Parathyroid adenoma (tissue), 2 donors: ENCODE measurements around the gene CFAP46.

Experiments
- H2AFZ ChIP-seq: fragments of 300-600 bp; sonication (generic); one replicate; pipeline ENCODE4 v1.7.0; 2017; ENCODE audit warnings: antibody characterized with exemption, mild to moderate bottlenecking
- H3K27ac ChIP-seq: fragments of 300-600 bp; sonication (generic); one replicate; pipeline ENCODE4 v1.7.0; 2017
- H3K27me3 ChIP-seq: fragments of 300-600 bp; sonication (generic); one replicate; pipeline ENCODE4 v1.7.0; 2017; ENCODE audit warnings: low read length; ENCODE audit not compliant: control insufficient read depth, insufficient read depth
- H3K36me3 ChIP-seq: fragments of 300-600 bp; sonication (generic); one replicate; pipeline ENCODE4 v1.7.0; 2017; ENCODE audit warnings: low read length; ENCODE audit not compliant: control insufficient read depth, insufficient read depth
- H3K4me1 ChIP-seq: fragments of 300-600 bp; sonication (generic); one replicate; pipeline ENCODE4 v1.7.0; 2017; ENCODE audit warnings: control low read depth
- H3K4me2 ChIP-seq: fragments of 300-600 bp; sonication (generic); one replicate; pipeline ENCODE4 v1.7.0; 2017; ENCODE audit warnings: low read length
- H3K4me3 ChIP-seq: fragments of 300-600 bp; sonication (generic); one replicate; pipeline ENCODE4 v1.7.0; 2017; ENCODE audit warnings: low read depth, low read length
- H3K79me2 ChIP-seq: fragments of 300-600 bp; sonication (generic); one replicate; pipeline ENCODE4 v1.7.0; 2017; ENCODE audit warnings: control low read depth
- H3K9ac ChIP-seq: fragments of 300-600 bp; sonication (generic); one replicate; pipeline ENCODE4 v1.7.0; 2017; ENCODE audit warnings: mild to moderate bottlenecking
- H3K9me3 ChIP-seq: fragments of 300-600 bp; sonication (generic); one replicate; pipeline ENCODE4 v1.7.0; 2017; ENCODE audit warnings: low read length; ENCODE audit not compliant: control insufficient read depth
- TF ChIP-seq, protein P1 (sequence below): fragments of 300-600 bp; sonication (generic); IDR thresholded peaks from one replicate; pipeline ENCODE4 v1.7.0; 2017; ENCODE audit warnings: antibody characterized with exemption, mild to moderate bottlenecking
- donor health status: primary hyperparathyroidism.

CFAP46 gene

GRCh38 chr10:132837905-132838304 is 104.5 kb downstream of the CFAP46 start:
- no peak overlapping the region for H3K4me2 ChIP-seq
- TF ChIP-seq, protein P1, sequence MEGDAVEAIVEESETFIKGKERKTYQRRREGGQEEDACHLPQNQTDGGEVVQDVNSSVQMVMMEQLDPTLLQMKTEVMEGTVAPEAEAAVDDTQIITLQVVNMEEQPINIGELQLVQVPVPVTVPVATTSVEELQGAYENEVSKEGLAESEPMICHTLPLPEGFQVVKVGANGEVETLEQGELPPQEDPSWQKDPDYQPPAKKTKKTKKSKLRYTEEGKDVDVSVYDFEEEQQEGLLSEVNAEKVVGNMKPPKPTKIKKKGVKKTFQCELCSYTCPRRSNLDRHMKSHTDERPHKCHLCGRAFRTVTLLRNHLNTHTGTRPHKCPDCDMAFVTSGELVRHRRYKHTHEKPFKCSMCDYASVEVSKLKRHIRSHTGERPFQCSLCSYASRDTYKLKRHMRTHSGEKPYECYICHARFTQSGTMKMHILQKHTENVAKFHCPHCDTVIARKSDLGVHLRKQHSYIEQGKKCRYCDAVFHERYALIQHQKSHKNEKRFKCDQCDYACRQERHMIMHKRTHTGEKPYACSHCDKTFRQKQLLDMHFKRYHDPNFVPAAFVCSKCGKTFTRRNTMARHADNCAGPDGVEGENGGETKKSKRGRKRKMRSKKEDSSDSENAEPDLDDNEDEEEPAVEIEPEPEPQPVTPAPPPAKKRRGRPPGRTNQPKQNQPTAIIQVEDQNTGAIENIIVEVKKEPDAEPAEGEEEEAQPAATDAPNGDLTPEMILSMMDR: no peak
- no peaks in the 10 kb centered on the region for H3K9me3 ChIP-seq
- no peak overlapping the region for H3K27ac ChIP-seq
- no peaks in the 10 kb centered on the region for H3K79me2 ChIP-seq
- H3K9ac ChIP-seq: no peak overlapping the region
- H3K36me3 ChIP-seq: no peaks in the 10 kb centered on the region
- H2AFZ ChIP-seq: no peak overlapping the region
- peaks cover 5% of the 10 kb centered on the region for H3K27me3 ChIP-seq
- H3K4me3 ChIP-seq: no peak overlapping the region
- no peaks in the 10 kb centered on the region for H3K4me1 ChIP-seq

DNA sequence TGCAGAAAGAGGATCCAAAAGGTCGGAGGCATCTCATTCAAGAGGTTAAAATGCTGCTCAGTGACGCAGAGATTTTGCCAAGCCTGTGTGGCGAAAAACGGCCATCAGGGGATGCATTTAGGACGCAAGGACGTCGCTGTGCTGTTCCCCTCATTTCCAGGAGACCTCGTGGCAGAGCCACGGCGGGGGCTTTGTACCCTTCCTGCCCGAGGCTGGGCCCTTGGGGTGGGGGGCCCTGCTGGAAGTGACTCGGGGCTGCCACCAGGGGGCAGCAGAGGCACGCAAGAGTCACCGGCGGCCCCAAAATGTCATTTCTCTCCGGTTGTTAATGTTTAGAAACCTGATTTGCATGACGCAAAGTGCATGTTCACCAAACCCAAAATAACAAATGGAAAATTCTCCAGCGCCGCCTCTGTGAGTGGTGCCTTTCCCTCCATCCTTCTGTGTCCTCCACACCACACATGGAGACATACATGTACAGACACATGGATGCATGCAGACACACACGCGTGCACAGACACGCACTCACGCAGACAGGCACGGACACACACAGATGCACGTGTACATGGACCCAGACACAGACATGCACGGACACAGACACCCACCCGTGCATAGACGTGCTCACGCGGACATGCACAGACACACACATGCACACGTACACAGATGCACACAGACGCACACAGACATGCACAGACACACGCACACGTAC is 105.4 kb downstream of the CFAP46 start:
- H3K79me2 ChIP-seq: no peaks in the 10 kb centered on the region
- no peak overlapping the region for H3K4me2 ChIP-seq
- H3K9me3 ChIP-seq: no peaks in the 10 kb centered on the region
- H3K4me1 ChIP-seq: no peaks in the 10 kb centered on the region
- no peak overlapping the region for H3K4me3 ChIP-seq
- TF ChIP-seq, protein P1: peak; percentile 90
- no peak overlapping the region for H3K9ac ChIP-seq
- no peaks in the 10 kb centered on the region for H3K36me3 ChIP-seq
- H3K27me3 ChIP-seq: peaks cover 5% of the 10 kb centered on the region
- H2AFZ ChIP-seq: no peak overlapping the region
- H3K27ac ChIP-seq: no peak overlapping the region

GRCh38 chr10:132836248-132836831 is 106.0 kb downstream of the CFAP46 start:
- Histone ChIP-seq H3K4me1 (no peaks in the 10 kb centered on the region), H3K4me3 (no peak overlapping the region), H3K9me3 (no peaks in the 10 kb centered on the region), H3K9ac (no peak overlapping the region), H2AFZ (no peak overlapping the region), H3K27me3 (peaks cover 5% of the 10 kb centered on the region), H3K36me3 (no peaks in the 10 kb centered on the region), H3K4me2 (no peak overlapping the region), H3K27ac (no peak overlapping the region), H3K79me2 (no peaks in the 10 kb centered on the region)
- TF ChIP-seq, protein P1: no peak

GRCh38 chr10:132835848-132836233 is 106.5 kb downstream of the CFAP46 start:
- H3K27ac ChIP-seq: no peak overlapping the region
- TF ChIP-seq, protein P1: no peak
- no peak overlapping the region for H3K4me3 ChIP-seq
- H3K27me3 ChIP-seq: peaks cover 5% of the 10 kb centered on the region
- H3K79me2 ChIP-seq: no peaks in the 10 kb centered on the region
- H3K4me2 ChIP-seq: no peak overlapping the region
- H3K4me1 ChIP-seq: no peaks in the 10 kb centered on the region
- H3K36me3 ChIP-seq: no peaks in the 10 kb centered on the region
- H3K9ac ChIP-seq: no peak overlapping the region
- no peak overlapping the region for H2AFZ ChIP-seq
- no peaks in the 10 kb centered on the region for H3K9me3 ChIP-seq
